GM21717 (cell line): ENCODE measurements around the gene SMIM28.

Experiments used
- ATAC-seq: cut with Tn5 transposase; IDR thresholded peaks from one replicate; pipeline ENCODE4 v1.9.1; 2021; ENCODE audit warnings: mild to moderate bottlenecking, moderate library complexity; ENCODE audit not compliant: unreplicated experiment

The SMIM28 gene

DNA sequence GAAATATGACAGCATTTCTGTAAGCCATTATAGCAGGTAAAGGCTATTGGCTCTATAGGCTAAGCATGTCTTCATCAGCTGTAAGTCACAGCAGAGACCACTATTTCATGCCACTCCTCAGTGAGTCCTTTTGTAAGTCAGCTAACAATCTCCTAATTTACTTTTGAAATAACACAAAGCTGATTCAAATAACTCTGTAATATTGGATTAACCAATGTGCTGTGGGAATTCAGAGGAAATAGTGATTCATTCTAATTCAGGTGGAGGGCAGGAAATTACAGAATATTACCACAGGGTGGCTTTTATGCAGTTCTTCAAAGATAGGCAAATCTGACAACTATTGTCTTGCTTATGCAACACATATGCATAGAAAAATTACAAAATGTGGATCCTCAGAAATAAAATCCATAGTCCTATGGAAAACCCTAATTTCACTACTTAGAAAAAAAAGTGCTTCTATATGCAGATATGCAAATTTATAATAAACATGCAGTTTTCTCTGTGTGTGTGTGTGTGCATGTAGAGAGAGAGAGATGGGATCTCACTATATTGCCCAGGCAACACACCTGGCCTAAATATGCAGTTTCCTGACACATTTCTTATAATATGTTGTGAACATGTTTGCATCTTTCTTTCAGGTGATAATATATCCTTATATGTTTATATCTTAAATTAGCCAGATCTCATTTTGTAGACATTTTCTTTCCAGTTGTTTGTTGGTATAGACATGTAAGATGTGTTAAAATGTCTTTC, 4.8 kb upstream of the SMIM28 start:
- ATAC-seq: no peak

DNA sequence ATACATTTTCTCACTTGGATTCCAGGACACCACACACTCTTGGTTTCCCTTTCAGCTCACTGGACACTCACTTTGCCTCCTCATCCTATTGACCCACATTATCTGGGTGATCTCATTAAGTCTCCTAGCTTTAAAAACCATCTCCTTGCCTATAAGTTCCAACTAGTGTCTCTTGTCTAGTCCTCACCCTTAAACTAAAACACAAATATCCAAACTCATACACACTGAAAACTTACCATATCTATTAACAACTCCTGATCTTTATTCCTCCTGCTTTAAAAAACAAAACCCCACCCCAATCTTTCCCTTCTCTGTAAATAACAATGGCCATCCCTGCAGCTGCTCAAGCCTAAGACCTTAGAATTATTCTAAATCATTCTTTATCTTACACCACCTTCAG, 3.5 kb upstream of the SMIM28 start:
- ATAC-seq: no peak

DNA sequence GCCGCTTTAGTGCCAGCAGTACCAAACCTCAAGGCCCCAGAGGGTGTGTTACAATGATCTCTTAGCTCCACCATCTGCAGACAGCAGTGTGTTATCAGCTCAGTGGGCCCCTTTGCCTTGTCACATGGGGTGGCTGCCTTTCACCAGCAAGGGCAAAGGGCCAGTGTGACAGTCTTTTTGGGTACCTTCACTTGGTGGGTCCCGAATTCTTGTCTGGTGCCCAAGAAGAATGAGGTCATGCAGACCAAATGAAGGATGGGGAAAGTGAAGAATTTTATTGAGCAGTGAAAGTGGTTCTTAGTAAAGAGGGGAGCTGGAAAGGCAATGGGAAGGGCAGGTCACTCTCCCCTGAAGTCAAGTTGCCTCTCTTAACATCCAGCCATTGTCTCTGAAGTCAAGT, 2.9 kb upstream of the SMIM28 start:
- ATAC-seq: no peak

DNA sequence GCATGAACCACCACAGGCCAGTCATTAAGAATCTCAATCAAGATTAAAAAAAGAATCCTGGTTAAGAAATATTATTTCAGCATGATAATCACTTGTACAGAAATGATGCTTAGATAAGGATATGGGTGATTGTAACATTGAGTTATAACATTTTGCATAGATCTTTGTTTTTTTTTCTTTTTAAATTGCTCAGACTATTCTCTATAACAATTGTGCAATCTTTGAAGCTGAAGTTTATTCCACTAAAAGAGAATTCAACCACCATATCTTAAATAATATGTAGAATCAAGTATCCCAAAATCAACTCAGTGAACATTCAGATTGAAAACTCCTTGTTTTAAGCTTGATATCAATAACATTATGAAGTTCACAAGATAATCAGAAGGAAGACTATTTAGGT, 663 bp upstream of the SMIM28 start:
- ATAC-seq: no peak

DNA sequence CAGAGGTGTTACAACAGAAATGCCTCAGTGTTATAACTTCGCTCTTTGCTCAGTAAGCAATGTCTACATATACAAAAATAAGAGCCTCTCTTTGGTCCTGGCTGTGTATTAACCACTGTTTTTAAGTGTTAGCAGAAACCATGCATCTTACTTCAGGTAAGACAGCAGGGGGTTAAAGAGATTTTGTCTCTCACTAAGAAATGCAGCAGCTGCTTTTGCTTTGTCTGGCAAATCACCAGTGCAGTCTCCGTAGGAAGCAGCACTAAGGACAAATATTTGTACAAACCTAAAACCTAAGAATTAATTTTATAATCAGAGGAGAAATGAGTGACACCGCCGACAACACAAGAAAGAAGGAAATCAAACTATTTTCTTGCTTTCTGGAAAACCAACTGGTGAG, 758 bp downstream of the SMIM28 start:
- no peak for ATAC-seq

DNA sequence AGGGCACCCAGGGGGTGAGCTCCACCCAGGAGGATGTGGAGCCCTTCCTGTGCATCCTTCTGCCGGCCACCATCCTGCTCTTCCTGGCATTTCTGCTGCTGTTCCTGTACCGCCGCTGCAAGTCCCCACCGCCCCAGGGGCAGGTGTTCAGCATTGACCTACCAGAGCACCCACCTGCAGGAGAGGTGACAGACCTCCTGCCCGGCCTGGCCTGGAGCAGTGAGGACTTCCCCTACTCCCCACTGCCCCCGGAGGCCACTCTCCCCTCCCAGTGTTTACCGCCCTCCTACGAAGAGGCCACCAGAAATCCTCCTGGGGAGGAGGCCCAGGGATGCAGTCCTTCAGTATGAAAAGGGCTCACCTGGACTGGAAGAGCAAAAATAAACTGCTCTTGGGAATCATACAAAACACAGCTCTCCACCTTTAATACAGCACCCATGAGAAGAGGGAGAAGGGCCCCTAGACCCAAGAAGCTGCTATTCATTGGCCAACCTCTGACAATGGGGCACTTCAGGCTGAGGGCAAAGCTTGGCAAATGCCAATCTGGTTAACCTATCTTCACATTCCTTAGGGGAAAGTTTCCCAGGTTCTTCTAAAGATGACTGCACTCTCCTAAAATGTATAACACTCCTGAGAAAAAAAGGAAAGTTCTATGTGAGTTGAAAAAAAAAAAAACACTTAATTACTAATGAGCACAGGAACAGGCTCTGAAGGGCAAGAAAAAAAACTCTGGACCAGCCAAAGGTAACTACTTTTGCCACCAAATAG, 5.0 kb downstream of the SMIM28 start:
- no peak for ATAC-seq

DNA sequence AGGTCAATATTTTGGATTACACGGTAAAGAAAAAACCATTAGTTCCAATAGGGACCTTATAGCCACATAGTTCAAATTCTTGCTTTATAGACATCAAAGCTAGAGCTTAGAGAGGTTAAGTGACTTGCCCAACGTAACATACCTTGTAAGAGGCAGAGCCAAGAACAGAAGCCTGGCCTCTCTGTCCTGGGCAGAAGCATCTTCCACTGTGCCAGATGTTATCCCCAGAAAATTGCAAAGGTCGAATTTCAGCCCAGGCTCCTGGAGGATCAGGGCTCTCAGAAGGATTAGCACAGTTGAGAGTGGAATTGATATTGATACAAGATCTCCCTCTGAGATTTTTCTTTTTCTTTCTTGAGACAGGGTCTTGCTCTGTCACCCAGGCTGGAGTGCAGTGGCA, 6.1 kb downstream of the SMIM28 start:
- ATAC-seq: no peak

DNA sequence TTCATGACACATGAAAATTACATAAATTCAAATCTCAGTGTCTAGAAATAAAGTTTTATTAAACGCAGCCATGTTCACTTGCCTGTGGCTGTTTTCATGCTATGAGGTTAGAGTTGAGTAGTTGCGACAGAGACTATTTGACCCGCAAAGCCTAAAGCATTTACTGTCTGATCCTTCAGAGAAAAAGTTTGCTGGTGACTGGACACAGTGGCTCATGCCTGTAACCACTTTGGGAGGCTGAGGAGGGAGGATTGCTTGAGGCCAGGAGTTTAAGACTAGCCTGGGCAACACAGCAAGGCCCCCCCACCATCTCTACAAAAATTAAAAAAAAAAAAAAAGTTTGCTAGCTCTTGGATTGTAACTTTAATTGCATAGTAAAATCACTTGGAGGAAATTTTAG, 9.2 kb downstream of the SMIM28 start:
- no peak for ATAC-seq

DNA sequence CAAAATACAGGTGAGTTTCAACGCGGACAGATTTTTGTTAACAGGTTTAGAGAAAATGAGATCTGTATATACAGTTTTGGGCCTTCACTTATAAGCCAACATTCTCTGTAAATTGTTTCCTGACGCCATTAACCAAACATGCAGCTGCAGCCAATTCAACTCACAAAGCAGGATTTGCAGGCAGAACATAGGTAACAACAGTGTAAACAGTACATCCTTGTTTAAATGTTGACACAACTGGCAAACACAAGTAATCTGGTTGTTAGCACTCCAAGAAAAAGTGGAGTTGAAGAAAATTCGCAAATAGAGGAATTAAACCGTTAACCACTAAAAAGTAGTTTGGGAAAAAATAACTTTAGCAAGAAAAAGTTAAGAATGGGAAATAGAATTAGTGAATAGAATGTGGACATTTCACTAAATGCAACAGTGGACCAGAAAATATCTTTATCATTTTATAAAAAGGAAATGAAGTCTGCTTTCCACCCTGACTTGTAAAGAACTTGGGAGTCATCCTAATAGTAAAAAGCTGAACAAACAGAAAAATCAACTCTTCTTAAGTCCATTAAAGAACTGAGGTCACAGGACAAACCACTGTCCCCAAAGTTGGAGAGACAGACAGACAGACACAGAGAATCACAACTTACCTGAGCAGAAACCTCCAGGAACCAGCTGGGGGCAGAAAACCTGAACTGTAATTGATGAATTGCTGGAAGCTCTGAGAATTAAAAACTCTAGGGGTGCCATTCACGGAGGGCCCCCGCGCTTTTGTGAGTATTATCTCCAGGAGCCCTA, 10.1 kb downstream of the SMIM28 start:
- ATAC-seq: no peak

DNA sequence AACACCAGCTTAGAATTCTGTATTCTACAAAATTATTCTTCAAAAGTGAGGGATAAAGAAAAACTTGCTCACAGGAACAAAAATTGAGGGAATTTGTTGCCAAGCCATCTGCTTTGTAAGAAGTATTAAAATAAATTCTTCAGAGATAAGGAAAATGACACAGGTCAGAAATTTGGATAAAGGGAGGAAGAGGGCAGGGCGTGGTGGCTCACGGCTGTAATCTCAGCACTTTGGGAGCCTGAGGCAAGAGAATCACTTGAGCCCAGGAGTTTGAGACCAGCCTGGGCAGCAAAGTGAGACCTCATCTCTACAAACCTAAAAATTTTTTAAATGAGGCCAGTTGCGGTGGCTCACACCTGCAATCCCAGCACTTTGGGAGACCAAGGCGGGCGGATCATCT, 11.8 kb downstream of the SMIM28 start:
- no peak for ATAC-seq

DNA sequence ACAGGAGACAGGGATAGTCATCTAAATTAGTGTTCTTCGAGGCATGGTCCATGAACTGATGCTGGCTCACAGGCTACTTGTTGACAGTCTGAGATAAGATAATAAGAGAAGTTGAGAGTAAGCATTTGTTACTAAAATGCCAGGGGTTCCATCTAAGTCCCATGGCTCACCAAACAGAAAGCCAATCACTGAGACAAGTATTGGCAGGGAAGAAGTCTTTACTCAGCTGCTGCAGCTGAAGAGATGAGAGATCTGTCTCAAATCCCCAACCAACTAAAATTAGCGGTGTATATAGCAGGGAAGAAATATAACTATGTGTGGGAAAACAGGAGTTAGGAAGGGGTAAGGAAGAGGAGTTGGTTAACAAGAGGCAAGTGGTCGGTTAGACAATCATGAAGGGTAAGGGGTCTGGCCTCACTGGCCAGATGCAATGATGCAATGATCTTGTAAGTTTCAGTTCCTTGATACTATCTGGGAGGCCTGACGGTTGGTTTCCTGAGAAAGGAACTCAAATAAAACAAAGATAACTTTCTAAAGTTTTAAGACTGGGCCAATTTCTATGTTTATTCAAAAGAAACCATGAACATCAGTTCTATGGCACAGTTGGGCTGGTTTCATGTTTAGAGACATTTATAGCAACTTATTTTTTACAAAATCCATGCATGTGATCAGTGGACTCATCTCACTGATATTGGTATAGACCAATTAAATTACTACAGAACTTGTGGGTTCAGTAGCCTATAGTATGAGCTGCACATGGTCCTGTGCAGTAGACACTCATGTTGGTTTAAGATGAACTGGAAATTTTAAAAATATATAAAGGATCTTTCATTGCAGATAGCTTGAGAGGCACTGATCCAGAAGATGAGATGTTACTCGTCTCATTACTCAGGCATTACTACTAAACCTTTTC, 16.4 kb downstream of the SMIM28 start:
- no peak for ATAC-seq

DNA sequence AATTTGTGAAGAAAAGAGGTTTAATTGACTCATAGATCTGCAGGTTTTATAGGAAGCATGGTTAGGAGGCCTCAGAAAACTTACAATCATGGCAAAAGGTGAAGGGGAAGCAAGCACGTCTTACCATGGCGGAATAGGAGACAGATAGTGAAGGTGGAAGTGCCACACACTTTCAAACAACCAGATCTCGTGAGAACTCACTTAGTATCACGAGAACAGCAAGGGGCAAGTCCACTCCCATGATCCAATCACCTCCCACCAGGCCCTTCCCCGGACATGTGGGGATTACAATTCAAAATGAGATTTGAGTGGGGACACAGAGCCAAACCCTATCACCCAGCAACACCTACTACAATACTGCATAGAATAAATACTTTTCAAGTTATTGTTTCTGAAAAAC, 19.0 kb downstream of the SMIM28 start:
- no peak for ATAC-seq

DNA sequence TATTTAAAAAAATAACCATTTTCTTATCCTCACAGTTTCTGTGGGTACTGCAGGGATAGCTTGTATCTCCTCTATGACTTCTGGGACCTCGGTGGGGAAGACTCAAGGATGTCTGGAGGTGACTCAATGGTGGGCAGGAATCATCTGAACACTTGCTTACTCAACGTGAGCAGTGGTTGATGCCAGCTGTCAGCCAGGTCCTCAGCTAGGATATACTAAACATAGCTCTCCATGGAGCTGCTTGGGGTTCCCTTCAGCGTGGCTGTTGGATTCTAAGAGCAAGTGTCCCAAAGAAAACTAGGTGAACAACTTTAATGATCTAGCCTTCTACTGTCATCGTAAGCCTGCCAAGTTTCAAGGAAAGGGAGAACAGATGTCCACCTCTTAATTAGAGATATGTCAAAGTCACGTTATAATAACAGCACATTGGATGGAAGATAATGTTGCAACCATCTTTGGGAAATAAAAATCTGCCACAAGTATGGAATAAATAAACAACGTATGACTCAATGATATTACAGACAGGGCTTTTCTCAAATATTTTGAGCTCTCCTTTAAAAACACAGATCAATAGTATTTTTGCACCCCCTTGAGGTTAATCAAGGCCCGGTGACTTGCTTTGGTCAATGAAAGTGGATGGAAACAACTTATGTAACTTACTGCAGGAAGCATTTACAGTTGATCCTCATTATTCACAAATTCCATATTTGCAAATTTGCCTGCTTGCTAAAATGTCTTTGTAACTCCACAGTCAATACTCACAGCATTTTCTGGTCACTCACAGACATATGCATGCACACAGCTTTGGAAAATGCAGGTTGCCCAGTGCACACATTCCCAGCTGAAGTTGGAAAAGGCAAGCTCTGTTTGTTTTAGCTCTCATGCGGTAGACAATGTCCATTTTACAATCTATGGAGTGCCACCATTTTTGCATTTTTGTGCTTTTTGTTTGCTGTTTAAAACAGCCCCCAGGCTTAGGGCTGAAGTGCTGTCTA, 19.7 kb downstream of the SMIM28 start:
- ATAC-seq: no peak

DNA sequence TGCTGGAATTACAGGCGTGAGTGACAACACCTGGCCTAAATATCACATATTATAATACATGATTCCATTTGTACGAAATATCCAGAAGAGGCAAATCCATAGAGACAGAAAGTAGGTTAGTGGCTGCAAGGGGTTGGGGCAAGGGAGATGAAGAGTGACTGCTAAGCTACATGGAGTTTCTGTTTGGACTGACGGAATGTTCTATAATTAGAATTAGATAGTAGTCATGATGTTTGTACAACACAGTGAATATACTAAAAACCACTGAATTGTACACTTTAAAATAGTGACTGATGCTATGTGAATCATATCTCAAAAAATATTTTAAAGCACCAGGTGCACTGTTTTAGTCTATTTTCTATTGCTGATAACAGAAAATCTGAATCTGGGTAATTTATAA, 22.6 kb downstream of the SMIM28 start:
- no peak for ATAC-seq

DNA sequence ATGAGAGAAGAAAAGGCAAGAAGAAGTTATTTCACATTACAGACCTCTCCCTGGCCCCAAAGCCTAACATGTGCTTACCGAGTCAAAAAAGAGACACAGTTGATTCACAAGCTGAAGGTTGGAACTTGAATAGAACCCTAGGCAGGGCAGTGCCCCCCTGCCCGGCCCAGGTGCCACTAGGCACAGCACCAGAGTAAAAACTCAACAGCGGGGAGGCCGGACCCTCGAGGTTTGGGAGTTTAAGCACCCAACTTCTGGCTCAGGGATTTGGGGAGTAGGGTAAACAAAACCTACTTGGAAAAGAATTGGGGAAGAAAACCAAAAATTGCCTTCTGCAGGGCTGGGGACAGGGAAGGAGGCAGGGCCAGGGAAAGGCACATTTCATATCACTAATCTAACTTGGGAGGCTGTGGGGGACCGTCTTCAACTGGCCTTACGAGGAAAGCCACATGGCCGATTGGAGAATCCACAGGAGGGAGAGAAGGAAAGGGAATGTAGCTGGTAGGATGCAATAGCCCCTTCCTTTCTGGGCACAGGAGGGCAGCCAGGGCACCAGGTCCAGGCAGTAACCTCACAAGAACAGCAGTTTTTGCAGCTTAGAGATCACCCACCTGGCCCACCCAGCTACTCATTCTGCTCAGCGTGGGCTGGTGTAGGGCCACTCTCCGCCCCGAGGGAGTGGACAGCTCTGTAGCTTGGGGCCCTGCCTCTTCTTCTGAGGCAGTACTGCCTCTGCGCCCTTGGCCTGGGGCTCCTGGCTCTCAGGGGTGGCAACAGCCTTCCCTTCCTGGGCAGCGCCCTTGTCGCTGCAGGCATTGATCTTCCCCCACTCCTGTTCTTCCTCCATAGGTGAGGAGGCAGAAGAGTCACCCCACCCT, 24.5 kb downstream of the SMIM28 start:
- no peak for ATAC-seq

DNA sequence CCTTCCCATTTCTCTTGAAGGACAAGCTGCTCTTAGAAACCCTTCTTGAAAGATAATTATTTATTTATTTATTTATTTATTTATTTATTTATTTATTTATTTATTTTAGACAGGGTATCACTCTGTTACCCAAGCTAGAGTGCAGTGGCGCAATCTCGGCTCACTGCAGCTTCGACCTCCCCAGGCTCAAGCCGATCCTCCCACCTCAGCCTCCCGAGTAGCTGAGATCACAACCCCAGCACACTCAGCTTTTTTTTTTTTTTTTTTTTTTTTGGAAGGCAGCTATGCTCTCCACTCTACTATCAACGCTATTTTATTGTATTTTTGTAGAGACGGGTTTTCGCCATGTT, 25.1 kb downstream of the SMIM28 start:
- ATAC-seq: no peak

DNA sequence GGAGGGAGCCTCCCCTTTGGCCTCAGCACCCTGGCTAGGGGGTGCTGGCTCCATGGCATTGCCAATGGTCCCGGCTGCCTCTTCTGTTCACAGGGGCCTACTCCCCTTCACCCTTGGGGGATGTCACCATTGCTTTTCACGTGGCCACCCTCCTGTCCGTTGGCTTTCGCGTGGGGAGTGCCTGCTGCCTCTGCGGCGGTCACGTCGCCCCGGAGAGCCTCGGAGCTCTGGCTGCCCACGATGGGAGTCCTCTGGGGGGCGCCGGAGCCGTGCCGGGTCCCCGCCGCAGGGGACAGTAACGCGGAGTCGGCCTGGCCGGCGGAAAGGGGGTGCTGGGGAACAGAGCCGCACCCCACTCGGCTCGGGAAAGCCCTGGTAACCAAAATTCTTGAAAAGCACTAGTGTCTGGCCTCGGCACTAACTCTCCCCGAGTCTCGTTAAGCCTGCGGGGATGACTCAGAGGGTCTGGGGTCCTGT, 25.7 kb downstream of the SMIM28 start:
- ATAC-seq: no peak
